ENCODE data around the gene ZFAND3.
"Not testable (repeated sequence)": the region's sequence is repeated elsewhere in the genome, so short reads cannot be mapped to it uniquely, and the experiment has no call there.

Gene ZFAND3

GRCh38 chr6:37948584-37948983, 129.1 kb downstream of the ZFAND3 start:
- not testable (repeated sequence) for H3K9ac ChIP-seq (ENCODE audit: low read length); H3K27me3 ChIP-seq (ENCODE audit: control insufficient read depth in 1 of 2, insufficient read depth in 2 of 2, low read length in 2 of 2); H3K4me3 ChIP-seq (ENCODE audit: low read depth in 1 of 2, low read length in 2 of 2); H3K27ac ChIP-seq (ENCODE audit: low read depth, low read length); H3K9me3 ChIP-seq (ENCODE audit: low read length); H3K36me3 ChIP-seq (ENCODE audit: insufficient read depth, low read length)
- H3K4me1 ChIP-seq (ENCODE audit: insufficient read depth, low read length) = peaks cover 28% of the 10 kb centered on the region

GRCh38 chr6:37952027-37952426, 132.5 kb downstream of the ZFAND3 start:
- Histone ChIP-seq H3K27me3 (ENCODE audit: control insufficient read depth in 1 of 2, insufficient read depth in 2 of 2, low read length in 2 of 2) (no peaks in the 10 kb centered on the region), H3K9me3 (ENCODE audit: low read length) (no peaks in the 10 kb centered on the region), H3K27ac (ENCODE audit: low read depth, low read length) (no peak overlapping the region), H3K4me1 (ENCODE audit: insufficient read depth, low read length) (peaks cover 32% of the 10 kb centered on the region), H3K36me3 (ENCODE audit: insufficient read depth, low read length) (no peaks in the 10 kb centered on the region), H3K9ac (ENCODE audit: low read length) (no peak overlapping the region), H3K4me3 (ENCODE audit: low read depth in 1 of 2, low read length in 2 of 2) (no peak overlapping the region)

GRCh38 chr6:37954791-37955190, 135.3 kb downstream of the ZFAND3 start:
- H3K27me3 ChIP-seq (ENCODE audit: control insufficient read depth in 1 of 2, insufficient read depth in 2 of 2, low read length in 2 of 2) = no peaks in the 10 kb centered on the region
- no peaks in the 10 kb centered on the region for H3K36me3 ChIP-seq (ENCODE audit: insufficient read depth, low read length)
- peaks cover 20% of the 10 kb centered on the region for H3K4me1 ChIP-seq (ENCODE audit: insufficient read depth, low read length)
- H3K9ac ChIP-seq (ENCODE audit: low read length) = no peak overlapping the region
- H3K9me3 ChIP-seq (ENCODE audit: low read length) = no peaks in the 10 kb centered on the region
- H3K27ac ChIP-seq (ENCODE audit: low read depth, low read length) = no peak overlapping the region
- no peak overlapping the region for H3K4me3 ChIP-seq (ENCODE audit: low read depth in 1 of 2, low read length in 2 of 2)

DNA sequence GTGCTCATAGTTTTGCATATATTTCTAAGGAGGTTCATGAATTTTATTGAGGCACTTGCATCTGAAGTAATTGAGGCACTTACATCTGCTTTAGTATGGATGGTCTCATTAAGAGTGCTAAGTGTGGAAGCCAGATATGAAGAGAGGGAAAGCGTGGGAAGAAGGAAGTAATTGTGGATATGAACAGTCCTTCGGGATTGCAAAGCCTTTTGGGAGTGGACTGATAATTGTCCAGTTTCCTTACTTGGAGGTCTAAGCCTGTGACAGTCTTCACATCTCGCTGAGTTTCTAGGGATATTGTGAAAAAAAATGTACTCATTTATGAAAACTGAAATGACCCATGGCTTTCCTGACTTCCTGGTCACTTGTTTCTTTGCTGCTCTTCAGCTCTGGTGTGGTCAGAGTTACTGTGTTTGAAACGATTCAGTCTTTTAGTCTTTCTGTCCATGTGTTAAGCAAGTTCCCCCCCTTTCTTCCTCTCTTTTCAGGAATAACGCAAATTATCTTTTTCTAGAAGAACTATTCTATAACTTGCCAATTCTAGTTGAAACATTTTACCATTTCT, 137.3 kb downstream of the ZFAND3 start:
- H3K9ac ChIP-seq (ENCODE audit: low read length) = no peak overlapping the region
- no peak overlapping the region for H3K4me3 ChIP-seq (ENCODE audit: low read depth in 1 of 2, low read length in 2 of 2)
- no peaks in the 10 kb centered on the region for H3K9me3 ChIP-seq (ENCODE audit: low read length)
- H3K27me3 ChIP-seq (ENCODE audit: control insufficient read depth in 1 of 2, insufficient read depth in 2 of 2, low read length in 2 of 2) = no peaks in the 10 kb centered on the region
- no peak overlapping the region for H3K27ac ChIP-seq (ENCODE audit: low read depth, low read length)
- no peaks in the 10 kb centered on the region for H3K36me3 ChIP-seq (ENCODE audit: insufficient read depth, low read length)
- H3K4me1 ChIP-seq (ENCODE audit: insufficient read depth, low read length) = peaks cover 20% of the 10 kb centered on the region

DNA sequence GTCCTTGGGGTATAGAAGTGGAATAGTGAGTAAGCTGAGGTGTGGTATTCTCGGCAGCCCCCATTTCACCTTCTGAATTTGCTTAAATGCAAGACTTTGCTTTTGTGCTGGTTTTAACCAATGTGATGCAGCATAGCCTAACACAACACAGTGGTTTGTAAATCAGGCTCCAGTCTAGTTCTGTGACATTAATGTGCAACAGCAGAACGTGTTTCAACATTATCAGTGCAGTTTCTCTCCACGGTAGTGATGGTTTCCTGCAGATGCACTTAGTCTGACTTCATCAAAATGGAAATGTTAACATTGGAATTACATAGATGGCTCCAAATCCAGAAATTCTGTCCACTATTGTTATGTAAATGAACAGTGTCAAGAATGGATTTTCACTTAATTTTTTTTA, 139.5 kb downstream of the ZFAND3 start:
- H3K27me3 ChIP-seq (ENCODE audit: control insufficient read depth in 1 of 2, insufficient read depth in 2 of 2, low read length in 2 of 2) = no peaks in the 10 kb centered on the region
- no peaks in the 10 kb centered on the region for H3K9me3 ChIP-seq (ENCODE audit: low read length)
- no peak overlapping the region for H3K4me3 ChIP-seq (ENCODE audit: low read depth in 1 of 2, low read length in 2 of 2)
- H3K4me1 ChIP-seq (ENCODE audit: insufficient read depth, low read length) = peaks cover 20% of the 10 kb centered on the region
- no peak overlapping the region for H3K9ac ChIP-seq (ENCODE audit: low read length)
- H3K36me3 ChIP-seq (ENCODE audit: insufficient read depth, low read length) = no peaks in the 10 kb centered on the region
- H3K27ac ChIP-seq (ENCODE audit: low read depth, low read length) = no peak overlapping the region

GRCh38 chr6:37960139-37960935, 140.8 kb downstream of the ZFAND3 start:
- no peaks in the 10 kb centered on the region for H3K27me3 ChIP-seq (ENCODE audit: control insufficient read depth in 1 of 2, insufficient read depth in 2 of 2, low read length in 2 of 2)
- H3K36me3 ChIP-seq (ENCODE audit: insufficient read depth, low read length) = no peaks in the 10 kb centered on the region
- no peaks in the 10 kb centered on the region for H3K9me3 ChIP-seq (ENCODE audit: low read length)
- no peak overlapping the region for H3K9ac ChIP-seq (ENCODE audit: low read length)
- no peak overlapping the region for H3K4me3 ChIP-seq (ENCODE audit: low read depth in 1 of 2, low read length in 2 of 2)
- no peak overlapping the region for H3K27ac ChIP-seq (ENCODE audit: low read depth, low read length)
- H3K4me1 ChIP-seq (ENCODE audit: insufficient read depth, low read length) = peaks cover 19% of the 10 kb centered on the region

DNA sequence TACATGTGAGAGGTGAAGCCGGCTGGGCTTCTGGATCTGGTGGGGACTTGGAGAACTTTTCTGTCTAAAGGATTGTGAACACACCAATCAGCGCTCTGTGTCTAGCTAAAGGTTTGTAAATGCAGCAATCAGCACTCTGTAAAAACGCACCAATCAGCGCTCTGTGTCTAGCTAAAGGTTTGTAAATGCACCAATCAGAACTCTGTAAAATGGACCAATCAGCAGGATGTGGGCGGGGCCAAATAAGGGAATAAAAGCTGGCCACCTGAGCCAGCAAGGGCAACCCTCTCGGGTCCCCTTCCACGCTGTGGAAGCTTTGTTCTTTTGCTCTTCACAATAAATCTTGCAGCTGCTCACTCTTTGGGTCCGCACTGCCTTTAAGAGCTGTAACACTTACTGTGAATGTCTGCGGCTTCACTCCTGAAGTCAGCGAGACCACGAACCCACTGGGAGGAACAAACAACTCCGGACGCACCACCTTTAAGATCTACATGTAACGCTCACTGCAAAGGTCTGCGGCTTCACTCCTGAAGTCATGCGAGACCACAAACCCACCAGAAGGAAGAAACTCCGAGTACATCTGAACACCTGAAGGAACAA, 143.1 kb downstream of the ZFAND3 start:
- not testable (repeated sequence) for H3K4me1 ChIP-seq (ENCODE audit: insufficient read depth, low read length); H3K27ac ChIP-seq (ENCODE audit: low read depth, low read length); H3K27me3 ChIP-seq (ENCODE audit: control insufficient read depth in 1 of 2, insufficient read depth in 2 of 2, low read length in 2 of 2); H3K36me3 ChIP-seq (ENCODE audit: insufficient read depth, low read length); H3K9me3 ChIP-seq (ENCODE audit: low read length); H3K4me3 ChIP-seq (ENCODE audit: low read depth in 1 of 2, low read length in 2 of 2); H3K9ac ChIP-seq (ENCODE audit: low read length)

DNA sequence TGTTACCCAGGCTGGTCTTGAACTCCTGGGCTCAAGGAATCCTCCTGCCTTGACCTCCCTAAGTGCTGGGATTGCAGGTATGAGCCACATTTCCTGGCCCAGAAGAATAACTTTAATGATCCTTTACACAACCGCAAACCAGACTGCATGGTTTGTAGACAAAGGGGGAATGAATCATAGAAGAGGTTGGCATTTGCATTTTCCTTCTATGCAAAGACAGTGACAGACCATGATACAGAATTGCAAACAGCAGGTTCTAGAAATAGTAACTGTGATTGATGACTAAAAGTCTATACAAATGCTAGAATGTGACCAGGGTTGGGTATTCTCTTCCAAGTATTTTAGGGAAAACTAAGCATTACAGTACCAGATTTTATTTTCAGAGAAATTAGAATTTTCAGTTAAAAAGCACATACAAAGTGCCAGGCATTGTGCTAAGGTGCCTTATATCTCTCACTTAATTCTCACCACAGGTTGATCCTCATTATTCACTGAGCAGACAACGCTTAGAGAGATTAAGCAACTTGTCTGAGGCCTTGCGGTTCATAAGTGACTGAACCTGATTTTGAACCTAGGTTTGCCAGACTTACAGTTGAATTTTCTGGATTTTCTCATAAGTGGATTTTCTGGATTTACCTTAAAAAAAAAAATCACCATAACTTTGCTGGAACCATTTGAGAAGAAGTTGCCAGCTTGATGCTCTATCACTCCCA, 146.6 kb downstream of the ZFAND3 start:
- no peak overlapping the region for H3K27ac ChIP-seq (ENCODE audit: low read depth, low read length)
- no peaks in the 10 kb centered on the region for H3K36me3 ChIP-seq (ENCODE audit: insufficient read depth, low read length)
- H3K9me3 ChIP-seq (ENCODE audit: low read length) = no peaks in the 10 kb centered on the region
- H3K9ac ChIP-seq (ENCODE audit: low read length) = no peak overlapping the region
- no peak overlapping the region for H3K4me3 ChIP-seq (ENCODE audit: low read depth in 1 of 2, low read length in 2 of 2)
- no peaks in the 10 kb centered on the region for H3K4me1 ChIP-seq (ENCODE audit: insufficient read depth, low read length)
- H3K27me3 ChIP-seq (ENCODE audit: control insufficient read depth in 1 of 2, insufficient read depth in 2 of 2, low read length in 2 of 2) = no peaks in the 10 kb centered on the region

DNA sequence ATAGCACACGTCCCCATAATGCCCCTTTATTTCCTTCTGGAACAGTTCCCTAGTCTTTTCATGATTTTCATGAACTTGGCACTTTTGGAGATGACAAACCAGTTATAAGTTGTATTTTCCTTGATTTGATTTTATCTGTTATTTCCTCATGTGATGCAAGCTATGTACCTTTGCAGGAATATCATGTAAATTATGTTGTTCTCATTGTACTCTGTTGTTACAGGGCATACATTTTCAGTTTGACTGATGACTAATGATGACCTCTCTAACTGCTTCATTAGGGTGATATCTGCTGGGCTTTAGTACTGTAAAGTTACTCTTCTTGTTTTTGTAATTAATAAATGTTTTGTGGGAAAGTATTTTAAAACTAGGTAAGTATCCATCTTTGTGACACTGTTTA, 147.3 kb downstream of the ZFAND3 start:
- no peak overlapping the region for H3K4me3 ChIP-seq (ENCODE audit: low read depth in 1 of 2, low read length in 2 of 2)
- H3K27ac ChIP-seq (ENCODE audit: low read depth, low read length) = no peak overlapping the region
- H3K4me1 ChIP-seq (ENCODE audit: insufficient read depth, low read length) = no peaks in the 10 kb centered on the region
- H3K27me3 ChIP-seq (ENCODE audit: control insufficient read depth in 1 of 2, insufficient read depth in 2 of 2, low read length in 2 of 2) = no peaks in the 10 kb centered on the region
- no peaks in the 10 kb centered on the region for H3K36me3 ChIP-seq (ENCODE audit: insufficient read depth, low read length)
- no peaks in the 10 kb centered on the region for H3K9me3 ChIP-seq (ENCODE audit: low read length)
- no peak overlapping the region for H3K9ac ChIP-seq (ENCODE audit: low read length)

- Histone ChIP-seq H3K4me1 (ENCODE audit: insufficient read depth, low read length) (no peaks in the 10 kb centered on the region), H3K27ac (ENCODE audit: low read depth, low read length) (no peak overlapping the region), H3K9me3 (ENCODE audit: low read length) (no peaks in the 10 kb centered on the region), H3K27me3 (ENCODE audit: control insufficient read depth in 1 of 2, insufficient read depth in 2 of 2, low read length in 2 of 2) (no peaks in the 10 kb centered on the region), H3K4me3 (ENCODE audit: low read depth in 1 of 2, low read length in 2 of 2) (no peak overlapping the region), H3K36me3 (ENCODE audit: insufficient read depth, low read length) (no peaks in the 10 kb centered on the region), H3K9ac (ENCODE audit: low read length) (no peak overlapping the region)
Observed at GRCh38 chr6:37967651-37968050, 148.1 kb downstream of the ZFAND3 start.

GRCh38 chr6:37971266-37971665, 151.7 kb downstream of the ZFAND3 start:
- no peak overlapping the region for H3K9ac ChIP-seq (ENCODE audit: low read length)
- no peaks in the 10 kb centered on the region for H3K27me3 ChIP-seq (ENCODE audit: control insufficient read depth in 1 of 2, insufficient read depth in 2 of 2, low read length in 2 of 2)
- no peaks in the 10 kb centered on the region for H3K9me3 ChIP-seq (ENCODE audit: low read length)
- H3K4me1 ChIP-seq (ENCODE audit: insufficient read depth, low read length) = no peaks in the 10 kb centered on the region
- no peak overlapping the region for H3K4me3 ChIP-seq (ENCODE audit: low read depth in 1 of 2, low read length in 2 of 2)
- no peak overlapping the region for H3K27ac ChIP-seq (ENCODE audit: low read depth, low read length)
- H3K36me3 ChIP-seq (ENCODE audit: insufficient read depth, low read length) = no peaks in the 10 kb centered on the region

Measured in muscle layer of colon (tissue), 2 donors.